Hypothalamus (tissue), 51 donors: Measurements from ENCODE around the gene GRM4.
"Not testable (repeated sequence)": the region's sequence is repeated elsewhere in the genome, so short reads cannot be mapped to it uniquely, and the experiment has no call there.

Source experiments
- DNase-seq, 51 donors: peaks; one replicate each; lab custom pipeline; 2025; lab: John Stamatoyannopoulos, UW

The GRM4 gene

GRCh38 chr6:34146021-34146782 lies at the start of gene GRM4:
Gene GRM4 (minus strand): TSS chr6:34146087. CDS start chr6:34133496, 12,591 bp downstream.
- DNase-seq, result peak in 3 of 51 donors; percentile 16 to 36 (median 17)

DNA sequence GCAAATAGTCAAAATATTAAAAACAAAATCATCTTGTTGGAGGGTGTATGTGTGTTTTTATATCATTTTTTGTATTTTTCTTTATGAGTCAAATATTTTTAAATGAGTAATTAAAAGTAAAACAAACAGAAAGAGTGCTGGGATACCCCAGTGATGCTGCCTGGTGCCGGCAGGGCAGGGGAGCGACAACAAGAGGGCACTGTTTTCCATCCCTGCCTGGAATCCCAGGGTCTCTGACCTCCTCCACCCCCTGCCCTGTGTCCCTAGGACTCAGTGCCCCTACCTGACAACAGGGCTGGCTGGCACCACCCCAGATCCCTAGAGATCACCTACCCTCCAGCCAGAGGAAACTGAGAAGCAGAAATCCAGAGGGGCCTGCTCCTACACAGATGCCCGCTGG lies 48.9 kb upstream of the GRM4 start:
- no peak for DNase-seq

DNA sequence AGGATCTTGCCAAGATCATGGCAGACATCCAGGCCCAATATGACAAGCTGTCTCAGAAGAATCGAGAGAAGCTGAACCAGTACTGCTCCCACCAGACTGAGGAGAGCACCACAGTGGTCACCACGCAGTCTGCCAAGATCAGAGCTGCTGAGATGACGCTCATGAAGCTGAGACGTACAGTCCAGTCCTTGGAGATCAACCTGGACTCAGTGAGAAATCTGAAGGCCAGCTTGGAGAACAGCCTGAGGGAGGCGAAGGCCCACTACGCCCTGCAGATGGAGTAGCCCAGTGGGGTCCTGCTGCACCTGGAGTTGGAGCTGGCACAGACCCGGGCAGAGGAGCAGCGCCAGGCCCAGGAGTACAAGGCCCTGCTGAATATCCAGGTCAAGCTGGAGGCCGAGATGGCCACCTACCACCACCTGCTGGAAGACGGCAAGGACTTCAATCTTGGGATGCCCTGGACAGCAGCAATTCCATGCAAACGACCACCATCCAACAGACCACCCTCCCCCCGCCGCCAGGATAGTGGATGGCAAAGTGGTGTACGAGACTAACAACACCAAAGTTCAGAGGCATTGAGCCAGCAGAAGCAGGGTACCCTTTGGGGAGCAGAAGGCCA lies 44.7 kb upstream of the GRM4 start:
- DNase-seq, result no peak

DNA sequence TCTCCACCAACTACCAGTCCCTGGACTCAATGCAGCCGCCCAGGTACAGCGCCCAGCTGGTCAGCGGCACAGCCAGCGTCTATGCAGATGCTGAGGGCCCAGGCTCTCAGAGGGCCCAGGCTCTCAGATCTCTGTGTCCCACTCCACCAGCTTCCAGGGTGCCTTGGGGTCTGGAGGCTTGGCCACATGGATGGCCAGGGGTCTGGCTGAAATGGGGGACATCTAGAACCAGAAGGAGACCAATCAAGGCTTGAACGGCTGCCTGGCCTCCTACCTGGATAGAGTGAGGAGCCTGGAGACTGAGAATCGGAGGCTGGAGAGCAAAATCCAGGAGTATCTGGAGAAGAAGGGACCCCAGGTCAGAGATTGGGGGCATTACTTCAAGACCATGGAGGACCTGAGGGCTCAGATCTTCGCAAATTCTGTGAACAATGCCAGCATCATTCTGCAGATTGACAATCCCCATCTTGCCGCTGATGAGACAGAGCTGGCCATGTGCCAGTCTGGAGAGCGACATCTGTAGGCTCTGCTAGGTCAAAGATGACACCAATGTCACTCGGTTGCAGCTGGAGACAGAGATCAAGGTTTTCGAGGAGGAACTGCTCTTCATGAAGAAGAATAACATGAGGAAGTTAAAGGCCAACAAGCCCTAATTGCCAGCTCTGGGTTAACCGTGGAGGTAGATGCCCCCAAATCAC lies 44.1 kb upstream of the GRM4 start:
- peak in 13 of 51 donors; percentile 2 to 30 (median 7) for DNase-seq

DNA sequence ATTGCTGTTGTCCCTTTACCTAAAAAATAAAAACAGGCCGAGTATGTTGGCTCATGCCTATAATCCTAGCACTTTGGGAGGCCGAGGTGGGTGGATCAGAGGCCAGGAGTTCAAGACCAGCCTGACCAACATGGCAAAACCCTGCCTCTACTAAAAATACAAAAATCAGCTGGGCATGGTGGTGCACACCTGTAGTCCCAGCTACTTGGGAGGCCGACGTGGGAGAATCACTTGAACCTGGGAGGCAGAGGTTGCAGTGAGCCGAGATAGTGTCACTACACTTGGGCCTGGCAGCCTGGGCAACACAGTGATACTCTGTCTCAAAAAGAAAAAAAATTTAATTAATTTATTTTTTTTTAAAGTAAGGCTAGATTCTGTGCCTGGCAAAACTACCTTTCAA lies 38.8 kb upstream of the GRM4 start:
- DNase-seq, result not testable (repeated sequence)

- DNase-seq, result peak in 1 of 51 donors; percentile 38
Observed at GRCh38 chr6:34182751-34183531, 37.1 kb upstream of the GRM4 start.

- DNase-seq, result peak in 1 of 51 donors; percentile 20
Observed at GRCh38 chr6:34181908-34182307, 36.0 kb upstream of the GRM4 start.

DNA sequence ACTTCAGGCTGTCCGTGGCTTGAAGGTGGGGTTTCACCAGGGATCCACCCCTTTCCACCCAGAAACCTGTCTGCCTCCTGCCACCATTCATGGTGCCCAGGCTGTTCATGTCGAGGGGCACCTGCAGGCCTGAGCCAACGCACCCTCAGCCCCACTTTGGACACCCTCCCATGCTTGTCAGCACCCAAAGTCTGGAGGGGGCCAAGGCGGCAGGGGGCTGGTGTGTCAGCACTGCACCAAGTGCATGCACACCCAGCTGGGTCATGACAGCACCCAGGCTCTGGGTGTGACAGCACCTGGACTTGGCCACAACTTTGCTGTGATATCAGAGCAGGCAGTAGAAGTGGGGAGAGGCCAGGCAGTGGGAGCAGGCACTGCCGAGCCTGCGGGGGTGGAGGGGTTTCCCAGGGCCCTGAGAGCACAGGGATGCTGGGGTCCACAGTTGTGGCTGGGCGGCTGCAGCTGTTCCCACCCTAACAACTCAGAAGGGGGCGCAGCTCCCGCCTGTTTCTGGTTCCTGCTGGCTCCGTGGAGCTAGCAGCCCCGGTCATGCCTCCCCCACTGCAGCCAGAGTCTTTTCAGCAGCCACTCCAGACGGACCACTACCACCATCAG lies 33.3 kb upstream of the GRM4 start:
- DNase-seq, result no peak

DNA sequence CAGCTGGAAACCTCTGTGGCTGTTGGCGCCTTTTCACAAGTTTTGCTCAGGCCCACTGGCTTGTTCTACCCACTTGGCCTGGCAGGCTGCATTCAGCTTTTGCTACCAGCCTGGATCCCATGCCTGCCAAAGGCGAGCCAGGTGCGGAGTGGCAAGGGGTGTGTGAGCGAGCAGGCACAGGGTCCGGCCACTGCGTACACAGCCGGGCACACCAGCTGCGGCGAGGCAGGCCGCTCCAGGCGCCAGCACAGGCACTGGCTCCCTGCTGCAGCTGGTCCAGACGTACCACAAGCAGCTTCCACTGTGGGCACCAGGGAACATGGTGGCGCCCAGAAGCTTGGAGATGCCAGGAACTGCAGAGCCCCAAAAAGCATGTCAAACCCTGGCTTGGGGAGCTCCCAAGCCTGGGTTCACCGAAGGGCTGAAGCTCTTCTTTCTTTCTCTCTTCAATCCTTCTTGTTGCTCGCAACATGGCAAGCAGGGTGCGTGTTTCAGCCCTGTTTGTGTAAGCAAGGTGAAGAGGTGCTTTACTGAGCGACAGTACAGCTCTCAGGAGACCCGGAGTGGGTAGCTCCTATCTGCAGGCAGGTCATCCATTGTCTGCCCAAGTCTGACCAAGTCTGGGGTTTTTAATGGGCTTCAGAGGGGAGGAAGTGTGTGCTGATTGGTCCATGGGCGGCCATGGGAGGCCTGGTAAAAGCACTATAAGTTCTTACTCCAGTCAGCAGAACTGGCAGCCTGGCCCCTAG lies 32.6 kb upstream of the GRM4 start:
- no peak for DNase-seq

DNA sequence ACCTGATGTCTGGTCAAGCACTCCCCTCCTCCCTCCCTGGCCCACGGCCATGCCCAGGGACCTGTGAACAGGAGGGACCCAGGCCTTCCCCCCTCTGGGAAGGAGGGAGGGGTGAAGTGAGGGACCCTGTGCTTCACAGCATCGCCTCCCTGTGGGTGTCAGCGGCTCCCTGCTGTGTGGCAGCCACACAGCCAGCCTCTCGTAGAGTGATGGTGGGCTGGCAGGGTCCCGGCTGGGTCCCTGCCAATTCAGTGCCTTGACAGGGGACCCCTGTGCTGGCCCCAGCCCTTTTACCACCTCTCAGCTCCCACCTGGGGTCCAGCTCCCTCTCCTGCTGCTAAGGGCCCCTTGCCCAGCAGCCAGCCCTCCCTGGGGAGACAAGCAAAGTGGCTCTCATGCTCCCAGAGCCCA lies 31.3 kb upstream of the GRM4 start:
- no peak for DNase-seq

- DNase-seq, result no peak
Observed at GRCh38 chr6:34176261-34177031, 30.6 kb upstream of the GRM4 start.

DNA sequence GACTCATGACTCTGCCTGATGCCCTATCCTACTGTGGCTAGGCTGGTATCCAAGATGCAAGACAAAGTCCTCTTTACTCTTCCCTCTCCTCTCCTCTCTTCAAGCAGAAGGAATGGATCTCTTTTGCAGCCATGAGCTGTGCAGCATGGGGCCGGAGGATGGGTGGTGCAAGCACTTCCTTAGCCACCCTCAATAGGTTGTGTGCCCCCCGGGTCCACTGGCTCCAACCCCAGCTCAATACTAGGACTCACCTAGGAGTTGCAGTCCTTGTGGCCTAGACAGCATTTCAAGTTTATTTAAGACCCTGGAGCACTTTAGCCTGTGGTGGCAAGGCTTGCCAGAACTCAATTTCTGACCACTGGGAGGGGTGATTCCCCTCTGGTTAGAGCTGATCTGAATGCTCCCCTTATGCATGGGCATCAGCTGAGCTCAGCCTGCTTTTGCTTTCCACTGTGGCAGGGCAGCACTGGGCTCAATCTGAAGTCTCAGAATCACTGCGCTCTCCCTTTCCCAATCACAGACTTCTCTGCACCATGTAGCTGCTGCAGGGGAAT lies 29.0 kb upstream of the GRM4 start:
- no peak for DNase-seq

- no peak for DNase-seq
Observed at GRCh38 chr6:34172961-34173775, 27.3 kb upstream of the GRM4 start.

DNA sequence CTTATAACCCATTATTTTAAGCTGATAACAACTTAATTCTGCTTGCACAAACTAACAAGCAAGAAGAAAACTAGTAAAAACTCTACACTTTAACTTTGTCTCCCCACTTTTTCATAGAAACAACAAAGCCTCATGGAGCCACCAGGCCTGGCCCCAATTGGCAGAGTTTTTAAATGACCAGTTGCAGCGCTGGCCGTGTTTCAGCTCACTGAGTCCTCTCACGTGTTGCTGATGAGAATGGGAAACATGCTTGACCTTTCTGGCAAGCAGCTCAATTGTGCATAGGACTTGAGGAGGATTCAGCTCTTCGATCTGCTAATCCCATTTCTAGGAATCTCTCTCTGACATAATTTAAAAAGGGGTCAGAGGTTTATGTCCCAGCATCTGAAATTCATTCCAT lies 24.5 kb upstream of the GRM4 start:
- no peak for DNase-seq

DNA sequence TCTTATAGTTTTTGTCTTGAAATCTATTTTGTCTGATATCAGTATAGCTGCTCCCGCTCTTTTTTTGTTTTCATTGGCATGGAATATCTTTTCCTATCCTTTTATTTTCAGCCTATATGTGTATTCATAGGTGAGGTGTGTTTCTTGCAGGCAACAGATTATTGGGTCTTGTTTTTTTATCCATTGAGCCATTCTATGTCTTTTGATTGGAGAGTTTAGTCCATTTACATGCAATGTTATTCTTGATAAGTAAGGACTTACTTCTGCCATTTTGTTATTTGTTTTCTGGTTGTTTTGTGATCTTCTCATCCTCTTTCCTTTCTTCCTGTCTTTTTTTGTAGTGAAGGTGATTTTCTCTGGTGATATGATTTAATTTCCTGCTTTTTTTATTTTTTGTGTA lies 24.0 kb upstream of the GRM4 start:
- no peak for DNase-seq

DNA sequence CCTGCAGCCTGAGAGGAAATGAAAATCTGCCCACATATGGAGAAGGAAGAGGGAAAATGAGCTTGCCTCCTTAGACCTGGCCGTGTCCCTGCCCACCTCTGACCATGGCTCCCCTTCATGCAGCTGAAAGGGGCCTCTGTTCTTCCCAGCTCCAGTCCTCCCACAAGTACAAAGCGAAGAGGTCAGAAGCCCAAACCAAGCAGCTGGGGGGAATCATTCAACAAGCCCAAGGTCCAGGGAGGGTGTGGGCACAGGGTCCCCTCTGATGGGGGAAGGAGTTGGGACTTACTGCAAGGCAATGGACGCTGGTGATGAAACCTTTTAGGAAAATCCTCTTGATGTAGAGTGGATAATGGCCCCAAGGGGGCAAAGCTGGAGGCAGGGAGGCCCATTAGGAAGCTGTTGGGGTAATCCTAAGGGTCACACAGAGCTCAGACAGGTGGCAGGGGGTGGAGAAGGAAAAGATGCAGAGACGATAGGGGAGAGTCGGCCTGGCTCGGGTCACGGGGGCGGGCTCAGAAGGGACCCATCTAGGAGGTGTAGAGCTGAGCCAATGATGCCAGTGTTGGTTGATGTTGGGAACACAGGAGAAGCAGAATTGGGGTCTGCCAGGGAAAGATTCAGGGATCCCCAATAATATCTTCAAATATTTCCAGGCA lies 16.1 kb upstream of the GRM4 start:
- no peak for DNase-seq

GRCh38 chr6:34159844-34160243 lies 14.0 kb upstream of the GRM4 start:
- DNase-seq, result no peak
